Right lobe of liver (tissue), 4 donors: ENCODE results near the gene DNMT3B.

Source experiments
- CTCF ChIP-seq, 4 donors: fragments of 200-600 bp in 3 of 4; fragments of 450-650 bp in 1 of 4; IDR thresholded peaks; one replicate each; pipeline versions ENCODE4 v1.5.1 to v1.8.0; 2016 to 2022; ENCODE audit warnings: antibody characterized with exemption in 4 of 4, mild to moderate bottlenecking in 2 of 4
- POLR2A ChIP-seq: fragments of 450-650 bp; IDR thresholded peaks from one replicate; pipeline ENCODE4 v1.6.1; 2017; ENCODE audit warnings: antibody characterized with exemption, mild to moderate bottlenecking
- donor health status: DM: no; HTN: no; CAD: no.
- donor health status: DM: no; HTN: no; CAD: no.
- donor health status: DM: no; HTN: yes; CAD: no.

- TF ChIP-seq CTCF (IDR thresholded peaks at IDR 0.05): no peak
- TF ChIP-seq POLR2A: no peak
Measured at GRCh38 chr20:32787168-32787567, 25.0 kb downstream of the DNMT3B start.
